ENCODE results near the gene ZNF771.

DNA sequence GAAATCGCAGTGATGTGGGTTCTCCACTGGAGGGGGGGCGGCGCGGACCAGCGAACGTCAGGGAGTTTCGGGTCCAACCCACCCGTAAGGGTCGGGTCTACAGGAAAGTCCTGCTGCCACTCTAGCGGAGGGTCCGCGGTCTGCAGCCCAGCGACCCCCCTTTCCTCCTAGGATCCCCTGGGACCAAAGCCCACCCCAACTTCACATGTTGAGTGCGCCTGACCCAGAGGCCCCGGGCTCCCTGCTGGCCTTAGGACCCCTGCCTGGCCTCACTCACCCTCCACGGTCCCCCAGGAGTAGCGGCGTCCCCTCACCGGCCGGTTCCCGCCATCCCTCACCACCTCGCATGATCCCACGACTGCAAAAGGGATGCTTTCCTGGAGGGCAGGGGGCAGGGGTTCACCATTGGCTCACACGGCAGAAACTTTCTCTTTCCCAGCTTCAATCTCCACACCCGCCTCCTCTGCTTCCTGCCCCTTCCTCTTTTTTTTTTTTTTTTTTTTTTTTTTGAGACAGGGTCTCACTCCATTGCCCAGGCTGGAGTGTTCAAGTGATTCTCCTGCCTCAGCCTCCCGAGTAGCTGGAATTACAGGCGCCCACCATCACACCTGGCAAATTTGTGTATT is 28.1 kb upstream of the ZNF771 start:
- TF ChIP-seq YY1 (IDR thresholded peaks at IDR 0.05; ENCODE audit: low read depth) (no peak), EZH2phosphoT487 (IDR thresholded peaks at IDR 0.05; ENCODE audit: borderline replicate concordance, low read depth) (no peak), MXI1 (IDR thresholded peaks at IDR 0.05; ENCODE audit: low read depth, low read length) (no peak), RXRA (IDR thresholded peaks at IDR 0.05; ENCODE audit: borderline replicate concordance, low read depth) (no peak), RCOR1 (IDR thresholded peaks at IDR 0.05; ENCODE audit: low read length) (no peak), SMC3 (IDR thresholded peaks at IDR 0.05; ENCODE audit: low read depth, low read length) (no peak), EP300 (IDR thresholded peaks at IDR 0.05; ENCODE audit: borderline replicate concordance in 1 of 2, low read depth in 1 of 2, low read length in 1 of 2) (no peak), RFX5 (IDR thresholded peaks at IDR 0.05; ENCODE audit: low read length) (no peak), POLR2AphosphoS5 (IDR thresholded peaks at IDR 0.05; ENCODE audit: low read depth, low read length) (no peak), JUND (IDR thresholded peaks at IDR 0.05) (no peak)
- TF ChIP-seq, protein P1, sequence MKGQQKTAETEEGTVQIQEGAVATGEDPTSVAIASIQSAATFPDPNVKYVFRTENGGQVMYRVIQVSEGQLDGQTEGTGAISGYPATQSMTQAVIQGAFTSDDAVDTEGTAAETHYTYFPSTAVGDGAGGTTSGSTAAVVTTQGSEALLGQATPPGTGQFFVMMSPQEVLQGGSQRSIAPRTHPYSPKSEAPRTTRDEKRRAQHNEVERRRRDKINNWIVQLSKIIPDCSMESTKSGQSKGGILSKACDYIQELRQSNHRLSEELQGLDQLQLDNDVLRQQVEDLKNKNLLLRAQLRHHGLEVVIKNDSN (IDR thresholded peaks at IDR 0.05; ENCODE audit: borderline replicate concordance, low read depth) = no peak
- TF ChIP-seq, protein P2, sequence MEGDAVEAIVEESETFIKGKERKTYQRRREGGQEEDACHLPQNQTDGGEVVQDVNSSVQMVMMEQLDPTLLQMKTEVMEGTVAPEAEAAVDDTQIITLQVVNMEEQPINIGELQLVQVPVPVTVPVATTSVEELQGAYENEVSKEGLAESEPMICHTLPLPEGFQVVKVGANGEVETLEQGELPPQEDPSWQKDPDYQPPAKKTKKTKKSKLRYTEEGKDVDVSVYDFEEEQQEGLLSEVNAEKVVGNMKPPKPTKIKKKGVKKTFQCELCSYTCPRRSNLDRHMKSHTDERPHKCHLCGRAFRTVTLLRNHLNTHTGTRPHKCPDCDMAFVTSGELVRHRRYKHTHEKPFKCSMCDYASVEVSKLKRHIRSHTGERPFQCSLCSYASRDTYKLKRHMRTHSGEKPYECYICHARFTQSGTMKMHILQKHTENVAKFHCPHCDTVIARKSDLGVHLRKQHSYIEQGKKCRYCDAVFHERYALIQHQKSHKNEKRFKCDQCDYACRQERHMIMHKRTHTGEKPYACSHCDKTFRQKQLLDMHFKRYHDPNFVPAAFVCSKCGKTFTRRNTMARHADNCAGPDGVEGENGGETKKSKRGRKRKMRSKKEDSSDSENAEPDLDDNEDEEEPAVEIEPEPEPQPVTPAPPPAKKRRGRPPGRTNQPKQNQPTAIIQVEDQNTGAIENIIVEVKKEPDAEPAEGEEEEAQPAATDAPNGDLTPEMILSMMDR (IDR thresholded peaks at IDR 0.05) = no peak; the same call in 1 of the 2 replicates
